Pons (tissue), 1 donor: ENCODE data around the gene MDM1.
A peak's percentile ranks its signal among the peaks of the same experiment; 100 is the strongest.

ENCODE experiments used
- DNase-seq: peaks from one replicate; pipeline ENCODE4 v3.0.0-alpha.2; 2016; ENCODE audit warnings: low spot score

Gene MDM1

DNA sequence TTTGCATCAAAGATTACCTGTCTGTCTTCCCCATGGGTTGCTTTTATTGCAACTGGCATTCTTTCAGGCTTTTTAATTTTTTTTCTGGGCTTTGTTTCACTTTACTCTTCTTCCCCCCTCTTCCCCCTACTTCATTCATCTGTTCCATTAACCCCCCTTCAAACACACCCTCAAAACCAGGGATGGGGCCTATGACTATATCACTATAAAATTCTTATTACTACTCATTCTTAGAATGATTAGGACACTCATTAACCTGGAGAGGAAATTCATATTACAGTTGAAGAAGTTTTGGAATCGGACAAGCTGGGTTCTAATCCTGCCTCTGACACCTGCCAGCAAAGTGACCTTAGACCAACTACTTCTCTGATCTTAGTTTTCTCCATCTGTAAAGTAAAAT, 24.8 kb upstream of the MDM1 start:
- DNase-seq = no peak

DNA sequence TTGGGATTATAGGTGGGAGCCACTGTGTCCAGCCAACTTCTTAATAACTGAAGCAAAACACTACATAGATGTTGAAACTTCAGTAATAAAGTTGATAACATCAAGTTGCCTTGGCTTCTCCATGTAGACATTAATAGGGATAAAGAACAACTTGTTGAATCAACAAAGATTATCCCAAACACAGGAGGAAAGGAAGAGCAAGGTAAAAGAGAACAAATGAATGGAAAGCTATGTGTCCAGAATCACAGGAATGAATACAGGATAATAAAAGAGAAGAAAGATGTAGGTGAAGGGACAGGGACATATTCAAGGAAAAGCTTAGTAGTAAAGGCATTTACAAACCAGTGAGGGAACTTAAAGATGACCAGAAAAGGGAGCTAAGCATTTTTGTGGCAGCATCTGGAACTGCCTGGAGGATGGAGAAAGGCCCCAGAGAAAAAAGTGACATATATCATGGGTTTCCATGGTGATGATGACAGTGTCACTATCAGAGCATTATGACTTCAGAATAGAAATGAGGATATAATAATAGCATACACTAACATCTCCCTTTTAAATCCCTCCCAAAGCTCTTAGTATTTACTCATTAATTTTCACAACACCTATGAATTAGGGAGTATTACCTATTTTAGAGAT, 24.0 kb upstream of the MDM1 start:
- DNase-seq = no peak

DNA sequence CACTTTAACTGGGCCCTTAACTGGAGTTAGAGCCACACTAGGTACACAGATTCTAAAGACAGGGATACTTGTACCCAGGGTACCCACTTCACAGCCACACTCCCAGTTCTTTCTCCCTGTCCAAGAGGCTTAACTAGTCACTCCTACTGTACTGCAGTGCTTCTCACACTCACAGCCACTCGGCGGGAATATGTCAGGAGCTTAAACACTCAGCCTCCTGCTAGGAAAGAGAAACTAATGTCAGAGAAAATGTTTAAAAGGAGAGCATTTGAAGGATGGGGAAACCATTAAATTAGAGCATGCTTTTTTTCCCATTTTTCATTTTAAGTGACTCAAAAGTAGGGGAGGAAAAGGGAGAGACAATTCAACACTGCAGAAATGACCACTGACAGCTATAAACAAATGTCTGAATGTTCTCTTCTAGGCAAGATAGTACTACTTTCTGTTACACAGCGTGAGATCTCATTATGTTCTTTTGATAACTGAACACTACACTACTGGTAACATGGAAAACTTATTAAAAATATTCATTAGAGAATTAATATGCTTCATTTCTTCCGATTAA, 22.9 kb upstream of the MDM1 start:
- DNase-seq = no peak

DNA sequence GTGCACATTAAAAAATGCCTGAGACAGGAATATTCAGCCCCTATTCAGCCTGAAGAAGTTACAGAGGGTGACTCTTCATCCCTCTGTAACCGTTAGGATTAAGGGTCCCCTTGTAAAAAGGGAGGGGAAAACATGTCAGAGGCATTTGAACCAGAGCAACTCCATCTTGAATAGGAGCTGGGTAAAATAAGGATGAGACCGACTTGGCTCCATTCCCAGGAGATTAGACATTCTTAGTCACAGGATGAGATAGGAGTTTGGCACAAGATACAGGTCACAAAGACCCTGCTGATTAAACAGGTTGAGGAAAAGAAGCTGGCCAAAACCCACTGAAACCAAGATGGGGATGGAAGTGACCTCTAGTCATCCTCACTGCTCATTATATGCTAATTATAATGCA, 19.9 kb upstream of the MDM1 start:
- no peak for DNase-seq

DNA sequence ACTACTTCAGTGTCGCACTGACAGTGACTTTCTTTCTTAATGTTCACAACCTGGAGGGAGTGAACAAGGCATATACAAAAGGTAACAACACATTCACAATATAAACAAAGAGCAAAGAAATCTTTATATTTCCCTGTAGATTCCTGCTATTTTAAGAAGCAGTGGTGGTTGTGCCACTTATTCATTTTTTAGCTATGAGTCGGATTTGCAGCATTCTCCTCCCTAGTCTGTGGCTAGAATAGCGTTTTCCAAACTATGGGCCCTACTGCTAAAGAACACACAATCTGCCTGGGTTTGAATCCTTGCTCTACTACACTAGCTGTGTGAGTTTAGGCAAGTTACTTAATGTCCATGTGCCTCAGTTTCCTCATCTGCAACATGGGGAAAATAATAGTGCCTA, 18.6 kb upstream of the MDM1 start:
- DNase-seq = no peak

DNA sequence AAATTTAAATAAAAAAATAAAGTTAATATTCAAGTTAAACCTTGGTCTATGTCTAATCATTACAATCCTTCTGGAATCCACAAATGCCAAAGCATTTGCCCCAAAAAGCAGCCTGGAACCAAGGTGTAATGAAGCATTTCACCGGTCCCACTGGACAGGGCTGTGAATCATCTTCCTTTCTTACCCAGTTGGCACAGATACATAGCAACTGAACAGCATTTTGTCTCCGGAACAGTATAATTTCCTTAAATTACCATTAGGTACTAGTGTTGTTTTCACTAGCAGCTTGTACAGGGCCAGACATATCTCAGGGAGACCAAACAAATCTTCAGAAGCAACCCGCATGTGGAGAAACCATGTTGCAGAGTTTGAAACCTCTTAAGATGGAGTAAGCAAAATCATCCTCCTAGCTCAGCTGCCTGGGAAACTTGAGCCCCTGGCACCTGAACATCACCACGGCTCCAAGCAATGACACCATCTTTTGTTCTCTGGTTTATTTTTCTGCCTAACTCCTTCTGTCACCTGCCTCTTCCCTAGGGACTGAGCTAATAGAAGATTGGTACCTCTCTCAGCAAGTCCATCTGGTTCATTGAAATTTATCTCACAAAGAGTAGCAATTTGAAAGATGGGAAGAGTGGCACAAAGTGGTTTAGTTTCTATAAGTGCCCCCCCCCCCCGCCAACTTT, 17.9 kb upstream of the MDM1 start:
- DNase-seq = no peak

DNA sequence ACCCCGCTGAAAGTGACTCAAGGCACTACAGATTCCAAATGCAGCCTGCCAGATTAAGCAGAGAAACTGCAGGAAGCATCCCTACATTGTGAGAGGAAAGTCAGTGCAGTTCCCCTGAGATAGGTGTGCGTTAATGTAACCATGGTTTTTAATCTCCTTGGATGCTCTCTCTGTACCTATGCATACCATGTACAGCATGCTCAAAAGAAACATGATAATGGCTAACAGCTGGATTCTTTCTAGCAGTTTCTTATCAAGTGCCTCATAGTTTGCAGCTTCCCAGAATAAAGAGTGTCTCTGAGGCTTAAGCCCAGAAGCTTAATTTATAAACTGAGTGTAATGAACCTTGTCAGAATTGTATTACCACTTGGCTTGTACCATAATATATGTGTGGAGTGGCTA, 17.1 kb upstream of the MDM1 start:
- no peak for DNase-seq

DNA sequence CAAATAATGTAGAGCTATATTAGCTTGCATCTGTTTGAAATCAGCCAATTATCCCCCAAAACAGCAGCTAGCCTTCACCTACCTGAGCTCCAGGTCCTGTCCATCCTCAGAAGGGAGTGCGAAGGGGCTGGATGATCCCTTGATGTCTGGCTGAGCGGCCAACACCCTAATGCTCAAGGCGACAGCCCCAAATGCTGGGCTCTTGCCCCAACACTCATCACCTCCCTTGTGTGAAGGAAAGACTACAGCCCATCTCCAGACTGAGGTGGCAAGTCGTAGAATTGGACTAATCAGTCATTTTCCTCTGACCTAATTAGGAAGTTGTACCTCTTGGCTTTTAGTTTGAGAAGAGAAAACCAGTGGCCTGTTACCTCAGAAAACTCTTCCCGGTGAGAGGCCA, 16.3 kb upstream of the MDM1 start:
- no peak for DNase-seq

DNA sequence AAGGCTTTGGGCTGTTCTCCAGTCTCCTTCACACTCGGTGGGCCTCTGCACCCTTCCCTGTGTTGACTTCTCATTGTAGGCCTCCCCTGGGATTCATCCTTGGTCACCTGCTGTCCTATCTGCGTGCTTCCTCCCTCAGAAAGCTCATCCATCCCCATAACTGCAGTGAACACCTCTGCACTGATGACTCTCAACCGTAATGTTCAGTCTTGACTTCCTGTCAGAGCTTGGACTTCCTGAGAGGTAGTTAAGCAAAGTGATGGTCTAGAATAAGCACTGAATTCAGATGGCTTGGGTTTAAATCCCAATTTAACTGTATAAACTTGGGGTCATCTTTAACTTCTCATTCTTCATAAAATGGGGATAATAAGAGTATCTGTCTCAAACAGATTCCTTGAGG, 13.6 kb upstream of the MDM1 start:
- no peak for DNase-seq

DNA sequence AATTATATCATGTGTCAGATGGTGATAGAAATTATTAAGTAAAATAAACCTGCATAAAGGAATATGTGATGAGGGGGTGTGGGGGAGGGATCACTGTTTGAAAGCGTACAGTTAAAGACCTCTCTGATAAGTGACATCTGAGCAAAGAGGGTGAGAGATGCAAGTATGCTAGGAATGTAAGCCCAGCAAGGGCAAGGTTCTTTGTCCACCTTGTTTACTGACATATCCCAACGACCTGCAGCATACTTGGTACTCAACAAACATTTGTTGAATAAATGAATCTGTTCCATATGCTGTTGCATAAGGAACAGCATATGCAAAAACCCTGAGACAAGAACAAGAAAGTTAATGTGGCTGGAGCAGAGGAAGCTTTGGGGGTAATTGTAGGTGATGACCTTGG, 12.0 kb upstream of the MDM1 start:
- DNase-seq = no peak

DNA sequence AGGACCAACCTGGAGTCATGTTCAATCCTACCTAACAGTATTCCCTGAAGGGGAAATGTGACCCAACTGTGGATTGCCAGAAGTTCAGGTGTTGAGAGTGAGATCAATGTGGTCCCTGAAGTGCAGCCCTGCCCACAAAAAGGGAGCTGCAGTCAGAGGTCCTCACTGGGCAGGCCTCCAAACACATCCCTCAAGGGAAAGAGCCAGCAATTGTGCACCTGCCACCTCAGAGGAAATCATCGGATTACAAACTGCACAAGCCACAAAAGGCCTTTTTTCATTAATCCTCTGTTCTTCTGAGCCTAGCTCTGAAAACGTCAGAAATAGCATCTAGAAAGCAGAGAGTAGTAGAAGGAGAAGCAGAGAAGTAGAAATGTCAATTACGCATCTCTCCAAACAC, 10.8 kb upstream of the MDM1 start:
- no peak for DNase-seq

DNA sequence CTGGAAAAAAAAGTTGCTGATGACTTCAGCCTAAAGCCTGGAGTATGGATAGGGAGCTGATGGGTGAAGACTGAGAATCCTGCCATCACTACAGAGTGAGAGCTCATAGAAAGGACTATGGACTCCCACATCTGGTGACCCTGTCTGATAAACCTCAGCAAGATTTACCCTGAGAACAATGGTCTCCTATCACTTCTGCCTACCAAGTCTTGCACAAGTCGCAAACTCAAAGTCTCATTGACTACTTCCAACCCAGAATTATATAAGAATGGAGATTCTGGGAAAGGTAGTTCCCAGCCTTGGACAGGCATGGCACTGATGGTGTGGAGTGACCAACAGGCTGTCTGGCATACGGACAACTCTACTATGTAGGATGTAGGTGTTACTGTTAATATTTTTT, 9.7 kb upstream of the MDM1 start:
- no peak for DNase-seq

DNA sequence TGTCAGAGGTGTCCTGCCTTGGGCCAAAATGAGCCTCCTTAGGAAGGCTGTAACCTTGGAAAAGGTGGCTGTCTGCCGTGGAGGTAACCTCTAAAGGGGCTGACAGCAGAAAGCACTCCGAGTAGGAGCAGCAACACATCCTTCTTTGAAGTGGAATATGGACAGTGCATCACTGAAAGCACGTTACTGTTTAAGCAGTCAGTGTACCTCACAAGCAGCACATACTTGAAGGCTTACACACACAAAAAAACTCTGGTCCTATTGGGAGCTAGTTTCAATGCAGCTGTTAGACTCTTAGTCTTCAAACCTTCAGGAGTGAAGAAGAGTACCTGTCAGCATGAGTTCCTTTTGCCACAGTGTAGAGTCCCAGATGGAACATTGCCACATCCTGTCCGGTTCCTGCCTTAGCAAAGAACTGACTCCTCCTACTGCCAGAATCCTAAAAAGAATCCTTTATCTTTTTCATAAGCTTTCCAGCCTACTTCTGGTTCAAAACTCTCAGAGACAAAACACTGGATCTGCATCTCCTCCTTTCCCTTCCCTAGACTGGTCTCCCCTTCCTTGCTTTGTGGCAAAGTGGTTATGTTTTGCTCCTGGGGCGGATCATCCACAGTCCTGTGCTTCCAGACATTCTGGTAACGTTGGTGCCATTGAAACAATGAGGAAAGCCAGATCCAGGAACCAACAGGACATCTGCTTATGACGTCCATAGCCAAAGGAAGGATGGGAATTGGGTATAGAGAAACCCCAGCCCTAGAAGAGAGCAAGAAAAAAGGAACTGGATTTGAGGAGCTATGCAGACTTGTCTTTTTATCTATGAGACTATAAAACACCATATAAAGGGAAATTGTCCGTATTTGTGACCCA, 8.5 kb upstream of the MDM1 start:
- DNase-seq = no peak

DNA sequence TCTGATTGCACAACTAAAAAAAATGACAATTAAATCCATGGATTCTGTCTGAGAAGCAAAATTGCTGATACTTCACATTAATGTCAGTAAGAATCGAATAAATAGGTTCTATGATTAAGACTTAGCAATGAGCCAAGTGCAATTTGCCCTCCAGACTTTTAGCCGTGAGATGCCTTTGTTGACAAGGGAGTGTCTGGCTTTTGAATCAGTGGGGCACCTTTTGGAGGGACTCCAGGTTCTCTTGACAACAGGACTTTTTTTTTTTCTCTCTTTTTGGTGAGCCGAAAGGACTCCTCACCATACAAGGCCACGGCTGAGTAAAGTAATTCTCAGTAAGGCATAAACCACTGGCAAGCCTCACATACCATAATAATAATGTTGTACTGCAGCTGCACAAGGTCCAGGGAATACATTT, 4.7 kb upstream of the MDM1 start:
- no peak for DNase-seq

DNA sequence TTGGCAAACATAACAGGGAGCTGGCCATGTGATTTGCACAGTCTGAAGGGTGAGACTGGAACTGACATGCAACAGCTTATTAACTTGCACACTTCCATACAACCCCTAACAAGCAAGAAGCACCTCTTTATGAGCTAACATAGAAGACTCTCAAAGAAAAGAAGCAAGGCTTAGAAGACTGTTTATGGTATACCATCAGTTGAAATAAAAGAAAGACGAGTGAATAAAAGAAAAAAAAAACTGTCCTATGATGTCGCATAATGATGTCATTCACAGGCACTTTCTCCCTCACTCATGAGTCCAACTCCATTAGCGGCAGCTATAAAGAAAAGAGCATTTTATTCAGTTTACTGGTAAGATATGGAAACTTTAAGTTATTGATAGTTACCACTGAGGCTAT, 3.3 kb upstream of the MDM1 start:
- DNase-seq = no peak

DNA sequence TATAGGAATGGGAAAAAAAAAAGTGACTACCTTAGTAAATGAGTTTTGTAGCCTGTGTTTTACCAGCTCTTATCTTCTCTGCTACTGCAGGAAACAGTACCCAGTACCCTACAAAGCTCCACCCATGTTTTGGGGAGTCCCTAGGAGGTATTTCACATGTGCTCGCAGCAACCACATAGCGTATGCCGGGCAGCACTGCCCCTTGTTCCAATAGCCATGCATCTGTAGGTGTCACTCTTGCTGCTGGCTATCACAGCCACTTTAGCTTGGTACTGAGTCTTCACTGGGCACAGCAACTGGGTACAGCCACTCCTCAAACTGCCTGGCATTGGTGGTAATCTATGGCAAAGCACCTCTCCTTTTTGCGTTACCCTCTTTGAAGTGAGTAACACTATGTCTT, 2.0 kb upstream of the MDM1 start:
- DNase-seq = peak; percentile 48

DNA sequence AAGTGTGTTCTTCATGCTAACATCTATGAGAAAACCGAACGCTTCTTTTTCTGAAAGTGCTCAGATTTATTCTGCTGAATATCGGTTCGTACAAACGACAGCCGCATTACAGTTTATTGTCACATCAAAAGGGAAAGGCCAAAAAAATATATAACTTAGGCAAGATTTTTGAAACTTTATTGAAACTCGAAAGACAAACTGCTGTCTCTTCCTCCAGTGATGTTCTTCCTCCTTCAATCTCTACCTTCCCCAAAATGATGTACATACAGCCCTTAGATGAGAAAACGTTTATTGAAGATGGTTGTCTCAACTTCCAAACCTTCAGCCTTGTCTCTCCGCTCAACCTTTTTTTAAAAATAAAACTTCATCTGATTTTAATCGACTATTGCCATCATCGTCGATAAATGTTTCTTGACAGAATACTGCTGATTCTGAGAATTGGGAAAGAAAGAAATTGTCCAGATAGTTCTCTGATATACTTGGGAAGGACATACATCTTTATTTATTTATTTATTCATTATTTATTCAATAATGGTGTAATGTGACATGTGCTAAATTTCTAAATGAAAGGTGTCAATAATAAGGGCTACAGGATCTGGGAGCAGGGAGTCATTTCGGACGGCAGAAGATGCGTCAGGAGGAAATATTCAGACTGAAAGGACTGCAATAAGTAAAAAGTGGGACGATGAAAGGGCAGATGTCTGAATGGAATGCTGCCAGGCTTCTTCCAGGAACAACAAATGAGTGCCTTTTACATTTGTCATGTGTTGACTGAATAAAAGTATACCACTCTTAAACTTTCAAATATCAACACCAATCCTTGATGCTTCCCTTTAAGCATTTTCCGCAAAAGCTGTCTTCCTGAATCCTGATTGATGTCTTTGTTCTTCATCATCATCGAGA, 817 bp upstream of the MDM1 start:
- DNase-seq = no peak

DNA sequence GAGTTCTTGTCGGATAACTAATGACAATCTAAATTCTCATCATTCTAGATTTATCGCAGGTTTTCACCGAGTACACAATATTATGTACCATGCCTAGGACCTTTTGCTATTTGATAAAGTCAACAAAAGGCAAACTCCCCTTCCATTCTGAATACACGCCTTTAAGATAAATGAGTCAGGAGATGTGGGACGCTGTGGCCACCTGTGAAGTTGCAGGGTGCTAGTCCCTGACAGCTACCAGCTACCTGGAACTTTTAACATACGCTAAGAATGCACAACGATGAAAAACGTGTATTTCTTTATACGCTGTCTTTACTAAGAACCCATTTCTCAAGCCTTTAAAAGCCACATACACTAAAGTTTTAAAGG, 678 bp downstream of the MDM1 start:
- no peak for DNase-seq

DNA sequence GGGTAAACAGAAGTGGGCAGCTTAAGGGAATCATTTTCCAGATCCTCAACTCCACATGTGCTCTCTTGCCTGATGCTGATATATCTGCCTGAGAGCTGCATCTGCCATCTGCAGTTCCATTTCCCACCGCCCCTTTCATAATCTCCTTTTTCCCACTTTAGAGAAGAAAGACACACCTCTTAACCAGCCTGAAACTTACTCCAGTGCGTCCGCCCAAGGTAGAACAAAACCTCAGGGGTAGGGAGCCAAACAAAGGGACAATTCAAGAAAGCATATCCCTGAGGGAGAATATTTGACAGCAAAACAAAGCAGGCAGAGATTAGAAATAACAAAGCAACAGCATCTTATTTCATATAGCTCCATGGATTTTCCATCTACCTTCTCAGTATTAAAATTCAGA, 4.3 kb downstream of the MDM1 start:
- no peak for DNase-seq

DNA sequence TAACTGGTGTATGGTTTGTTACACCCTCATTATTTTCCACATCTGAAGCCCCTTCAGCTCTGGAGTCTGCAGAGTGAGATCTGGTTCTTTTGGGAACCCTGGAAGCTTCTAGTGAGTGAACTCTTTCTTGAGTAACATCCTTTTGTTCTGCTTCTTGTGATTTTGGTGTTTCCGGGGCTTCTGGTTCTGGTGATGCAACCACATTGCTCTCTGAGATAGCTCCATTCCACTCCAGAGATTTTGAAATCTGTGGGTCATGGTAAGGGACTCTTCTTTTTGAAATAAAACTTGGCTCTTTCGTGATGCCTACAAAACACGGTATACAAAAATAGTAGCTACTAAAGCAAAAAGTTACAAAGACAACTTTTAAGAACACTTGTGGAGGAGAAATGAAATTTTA, 5.4 kb downstream of the MDM1 start:
- no peak for DNase-seq

DNA sequence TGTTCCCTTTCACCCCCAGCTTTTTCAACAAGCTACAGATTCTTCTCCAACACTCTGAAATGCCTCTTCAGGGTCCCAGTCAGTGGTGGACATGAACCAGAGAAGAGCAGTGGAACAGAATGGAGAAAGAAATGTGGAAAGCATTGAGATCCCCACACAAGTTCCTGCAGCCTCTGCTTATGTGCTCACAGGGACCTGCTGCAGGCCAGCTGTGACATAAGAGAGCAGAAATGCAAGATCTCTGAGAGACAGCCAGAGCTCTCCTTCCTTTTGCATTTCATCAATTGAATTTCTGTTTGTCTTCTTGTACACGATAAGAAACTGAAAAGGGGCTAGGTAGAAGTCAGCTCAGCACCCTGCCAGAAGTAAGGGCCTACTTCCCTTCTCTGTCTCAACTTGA, 6.2 kb downstream of the MDM1 start:
- DNase-seq = no peak

DNA sequence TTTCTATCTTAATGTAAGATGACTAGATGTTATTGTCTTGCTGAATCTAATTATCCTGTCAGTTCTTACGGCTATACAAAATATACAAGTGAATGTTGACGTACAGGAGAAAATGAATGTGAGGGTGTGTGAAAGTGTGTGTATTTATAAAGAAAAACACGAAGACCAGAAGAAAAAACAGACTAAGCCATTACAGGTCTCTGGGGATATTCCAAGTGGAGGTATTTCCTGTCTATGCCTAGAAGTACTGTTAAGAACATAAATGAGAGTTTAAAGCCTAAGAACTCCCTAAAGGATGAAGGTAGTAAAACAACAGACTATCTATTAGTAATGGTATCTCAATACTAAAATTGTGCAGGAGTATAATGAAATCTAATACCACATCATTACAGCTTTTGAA, 7.6 kb downstream of the MDM1 start:
- no peak for DNase-seq
